ENCODE data around the gene NOL7.

The NOL7 gene

GRCh38 chr6:13615792-13616120 is 621 bp downstream of the NOL7 start:
- peaks cover 52% of the 10 kb centered on the region for H3K4me1 Mint-ChIP-seq (ENCODE audit: low read depth)
- H3K27me3 Mint-ChIP-seq: no peaks in the 10 kb centered on the region
- no peaks in the 10 kb centered on the region for H3K9me3 Mint-ChIP-seq
- H3K27ac Mint-ChIP-seq: peak overlapping the region; percentile 97
- H3K4me3 Mint-ChIP-seq: peak overlapping the region; percentile 97
- H3K36me3 Mint-ChIP-seq (ENCODE audit: low read depth): peaks cover 49% of the 10 kb centered on the region

DNA sequence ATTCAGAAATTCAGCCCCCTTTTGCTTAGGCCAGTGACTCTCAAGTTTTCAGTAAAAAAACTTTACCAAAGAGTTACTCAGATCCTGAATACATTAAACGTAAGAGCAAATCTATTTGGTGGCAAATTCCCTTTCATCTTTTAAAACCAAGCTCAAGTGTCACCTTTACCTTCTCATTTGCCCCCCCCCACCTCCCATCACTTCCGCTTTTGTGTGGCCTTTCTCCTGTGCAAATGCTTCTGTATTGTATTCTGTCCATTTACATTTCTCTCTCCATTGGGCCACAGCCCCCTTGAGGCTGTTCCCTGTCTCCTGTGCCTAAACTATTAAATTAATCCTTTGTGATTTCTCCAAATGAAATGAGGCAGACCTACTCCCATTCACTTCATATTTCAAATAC is 1.9 kb downstream of the NOL7 start:
- H3K9me3 Mint-ChIP-seq: no peaks in the 10 kb centered on the region
- H3K27ac Mint-ChIP-seq: peak overlapping the region; percentile 97
- no peaks in the 10 kb centered on the region for H3K27me3 Mint-ChIP-seq
- peak overlapping the region; percentile 97 for H3K4me3 Mint-ChIP-seq
- H3K36me3 Mint-ChIP-seq (ENCODE audit: low read depth): peaks cover 50% of the 10 kb centered on the region
- peaks cover 45% of the 10 kb centered on the region for H3K4me1 Mint-ChIP-seq (ENCODE audit: low read depth)

DNA sequence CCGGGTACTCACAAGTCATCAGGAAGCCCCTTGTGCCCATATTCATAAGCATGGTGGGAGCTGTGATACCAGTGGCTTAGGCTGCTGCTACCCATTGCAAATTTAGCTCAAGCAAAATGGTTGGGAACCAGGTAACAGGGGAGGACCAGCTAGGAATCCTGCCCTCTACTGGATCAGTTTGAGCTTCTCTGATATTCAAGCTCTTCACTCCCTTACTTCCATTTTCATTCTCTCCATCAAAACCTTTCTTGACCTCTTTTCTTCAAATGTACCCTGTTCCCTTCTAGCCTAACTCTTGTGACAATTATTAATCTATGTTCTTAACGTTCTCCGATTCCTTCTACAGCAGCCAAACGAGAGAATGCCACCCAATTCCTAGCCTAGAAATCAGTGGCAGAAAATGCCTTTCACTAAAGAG is 9.7 kb downstream of the NOL7 start:
- H3K27ac Mint-ChIP-seq: peak overlapping the region; percentile 73
- H3K27me3 Mint-ChIP-seq: no peaks in the 10 kb centered on the region
- no peak overlapping the region for H3K4me3 Mint-ChIP-seq
- H3K36me3 Mint-ChIP-seq (ENCODE audit: low read depth): peaks cover 71% of the 10 kb centered on the region
- H3K9me3 Mint-ChIP-seq: no peaks in the 10 kb centered on the region
- peaks cover 18% of the 10 kb centered on the region for H3K4me1 Mint-ChIP-seq (ENCODE audit: low read depth)

DNA sequence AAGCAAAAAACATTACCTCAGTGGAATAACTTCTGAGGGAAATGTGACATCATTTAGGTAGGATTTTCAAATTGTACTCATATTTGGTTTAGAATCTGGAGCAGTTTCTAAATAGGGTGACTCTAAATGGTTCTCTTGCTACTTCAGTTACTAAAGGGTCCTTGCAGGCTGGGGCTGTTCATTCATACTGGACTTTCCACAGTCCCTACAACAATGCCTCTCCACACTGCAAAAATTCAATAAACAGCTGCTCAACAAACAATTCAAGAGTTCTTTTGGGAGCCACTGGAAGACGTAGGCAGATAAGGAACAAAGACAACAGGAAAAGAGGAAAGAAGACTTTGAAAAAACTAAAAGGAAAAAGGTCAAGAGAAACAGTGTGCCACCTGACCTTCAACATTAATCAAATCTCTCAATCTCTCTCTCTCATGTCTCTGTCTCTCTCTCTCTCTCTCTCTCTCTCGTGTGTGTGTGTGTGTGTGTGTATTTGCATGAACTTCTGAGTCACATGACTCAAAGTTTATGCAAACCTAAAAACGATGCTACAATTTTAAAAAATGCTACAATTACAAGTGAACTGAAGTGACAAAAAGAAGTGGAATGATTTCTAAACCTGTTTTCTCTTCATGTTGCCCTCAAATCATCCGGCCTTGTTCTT is 14.5 kb downstream of the NOL7 start:
- H3K36me3 Mint-ChIP-seq (ENCODE audit: low read depth): peaks cover 70% of the 10 kb centered on the region

GRCh38 chr6:13630499-13630898 is 15.4 kb downstream of the NOL7 start:
- no peaks in the 10 kb centered on the region for H3K27me3 Mint-ChIP-seq
- no peaks in the 10 kb centered on the region for H3K9me3 Mint-ChIP-seq
- H3K36me3 Mint-ChIP-seq (ENCODE audit: low read depth): peaks cover 73% of the 10 kb centered on the region
- H3K4me3 Mint-ChIP-seq: peak overlapping the region; percentile 13
- peak overlapping the region; percentile 86 for H3K27ac Mint-ChIP-seq
- peaks cover 40% of the 10 kb centered on the region for H3K4me1 Mint-ChIP-seq (ENCODE audit: low read depth)

More for the DNA sequence above, 14.5 kb downstream of the NOL7 start:
- H3K27me3 Mint-ChIP-seq: no peaks in the 10 kb centered on the region
- H3K4me1 Mint-ChIP-seq (ENCODE audit: low read depth): peaks cover 40% of the 10 kb centered on the region
- no peaks in the 10 kb centered on the region for H3K9me3 Mint-ChIP-seq
- H3K4me3 Mint-ChIP-seq: peak overlapping the region; percentile 17
- peak overlapping the region; percentile 89 for H3K27ac Mint-ChIP-seq

DNA sequence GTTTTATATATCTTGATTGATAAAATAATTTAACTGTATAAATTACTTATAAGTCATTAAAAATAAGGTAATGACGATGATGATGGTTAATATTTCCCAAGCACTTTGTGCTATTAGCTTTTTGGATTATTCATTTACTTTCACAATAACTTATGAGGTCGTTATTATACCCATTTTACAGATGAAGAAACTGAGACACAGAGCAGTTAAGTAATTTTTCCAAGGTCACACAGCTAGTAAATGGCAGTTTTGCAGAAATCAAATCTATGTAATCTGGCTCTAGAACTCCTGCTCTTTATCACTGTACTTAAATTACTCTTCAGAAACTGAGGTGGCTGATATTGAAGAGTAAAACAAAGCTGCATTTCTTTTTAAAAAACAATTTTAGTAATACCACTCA is 18.2 kb downstream of the NOL7 start:
- no peak overlapping the region for H3K4me3 Mint-ChIP-seq
- peaks cover 74% of the 10 kb centered on the region for H3K36me3 Mint-ChIP-seq (ENCODE audit: low read depth)
- H3K4me1 Mint-ChIP-seq (ENCODE audit: low read depth): peaks cover 56% of the 10 kb centered on the region
- H3K27ac Mint-ChIP-seq: no peak overlapping the region
- no peaks in the 10 kb centered on the region for H3K9me3 Mint-ChIP-seq
- no peaks in the 10 kb centered on the region for H3K27me3 Mint-ChIP-seq

- Mint-ChIP-seq H3K27ac (peak overlapping the region; percentile 63), H3K36me3 (ENCODE audit: low read depth) (peaks cover 71% of the 10 kb centered on the region)
These were observed 21.0 kb downstream of the NOL7 start for GRCh38 chr6:13635948-13636658.

DNA sequence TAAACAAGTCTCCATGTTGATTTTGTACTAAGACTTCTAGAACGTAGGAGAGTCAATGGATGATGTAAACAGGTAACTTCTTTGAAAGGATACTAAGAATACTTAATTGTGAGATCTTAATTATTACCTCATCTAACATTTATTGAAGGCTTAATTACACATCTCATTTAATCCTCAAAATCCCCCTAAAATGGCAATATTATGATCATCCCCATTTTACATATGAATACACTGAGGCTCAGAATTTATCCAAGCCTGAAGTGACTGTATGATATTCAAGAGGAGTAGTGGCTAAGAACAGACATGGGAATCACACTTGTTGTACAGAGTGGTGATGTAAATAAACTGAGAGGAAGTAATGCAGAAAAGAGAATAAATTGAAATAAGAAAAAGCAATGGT is 22.9 kb downstream of the NOL7 start:
- Mint-ChIP-seq H3K27ac (no peak overlapping the region), H3K4me1 (ENCODE audit: low read depth) (peaks cover 39% of the 10 kb centered on the region), H3K36me3 (ENCODE audit: low read depth) (peaks cover 69% of the 10 kb centered on the region)

More at GRCh38 chr6:13635948-13636658, 21.0 kb downstream of the NOL7 start:
- Mint-ChIP-seq H3K9me3 (no peaks in the 10 kb centered on the region), H3K4me1 (ENCODE audit: low read depth) (peaks cover 43% of the 10 kb centered on the region), H3K4me3 (no peak overlapping the region), H3K27me3 (no peaks in the 10 kb centered on the region)

DNA sequence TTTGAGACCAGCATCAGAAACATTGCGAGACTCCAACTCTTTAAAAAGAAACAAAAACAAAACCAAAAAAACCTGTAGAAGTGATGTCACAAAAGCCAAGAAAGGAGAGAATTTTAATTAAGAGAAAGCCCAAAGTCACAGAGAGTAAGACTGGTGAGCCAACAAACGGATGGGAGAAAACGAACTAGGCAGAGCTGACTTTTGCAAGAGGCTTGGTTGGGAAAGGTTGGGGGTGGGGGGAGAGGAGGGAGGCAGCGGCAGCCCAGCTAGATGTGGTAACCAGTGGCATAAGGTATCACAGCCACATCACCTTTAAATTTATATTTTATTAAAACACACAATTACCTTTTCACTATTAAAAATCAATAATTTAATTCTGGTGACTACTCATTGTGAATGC is 23.5 kb downstream of the NOL7 start:
- Mint-ChIP-seq H3K27ac (peak overlapping the region; percentile 14), H3K27me3 (no peaks in the 10 kb centered on the region), H3K9me3 (no peaks in the 10 kb centered on the region), H3K36me3 (ENCODE audit: low read depth) (peaks cover 74% of the 10 kb centered on the region), H3K4me1 (ENCODE audit: low read depth) (peaks cover 39% of the 10 kb centered on the region), H3K4me3 (no peak overlapping the region)

More for the DNA sequence above, 22.9 kb downstream of the NOL7 start:
- Mint-ChIP-seq H3K9me3 (no peaks in the 10 kb centered on the region), H3K27me3 (no peaks in the 10 kb centered on the region), H3K4me3 (no peak overlapping the region)

DNA sequence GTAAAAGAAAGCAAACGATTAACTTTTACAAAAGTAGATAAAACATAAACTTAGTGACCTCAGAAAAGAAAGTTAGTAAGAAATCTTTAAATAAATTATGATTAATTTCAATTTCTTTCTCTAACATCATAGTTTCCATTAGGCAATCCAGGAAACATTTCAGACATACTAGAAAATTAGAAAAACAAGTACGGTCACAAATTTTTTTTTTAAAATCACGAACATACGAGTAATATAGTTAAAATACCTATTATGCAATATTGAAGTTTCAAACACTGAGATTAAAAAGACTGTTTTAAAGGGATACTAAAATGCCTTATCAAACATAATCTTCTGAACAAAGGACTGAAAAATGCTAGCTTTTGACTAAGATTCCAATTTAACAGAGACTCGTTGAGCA is 26.2 kb downstream of the NOL7 start:
- peaks cover 63% of the 10 kb centered on the region for H3K36me3 Mint-ChIP-seq (ENCODE audit: low read depth)
- H3K4me1 Mint-ChIP-seq (ENCODE audit: low read depth): peaks cover 29% of the 10 kb centered on the region
- no peaks in the 10 kb centered on the region for H3K27me3 Mint-ChIP-seq

DNA sequence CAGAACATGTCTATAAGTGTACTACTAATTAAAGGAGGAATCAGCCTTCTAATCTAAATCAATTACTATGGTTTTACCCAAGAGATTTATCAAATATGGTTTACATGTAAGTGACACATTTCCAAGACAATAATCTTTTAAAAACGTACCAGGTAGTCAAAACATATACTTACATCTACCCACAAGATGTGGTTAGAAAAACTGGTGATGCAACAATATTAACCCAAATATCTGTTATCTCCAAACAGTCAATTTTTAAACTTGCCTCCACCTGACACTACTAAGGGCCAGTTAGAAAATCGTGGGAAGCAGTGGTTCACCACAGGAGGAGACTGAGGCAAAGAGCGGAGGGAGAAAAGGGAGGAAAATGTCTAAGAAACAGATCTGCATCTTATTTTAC is 28.0 kb downstream of the NOL7 start:
- no peaks in the 10 kb centered on the region for H3K27me3 Mint-ChIP-seq
- no peak overlapping the region for H3K4me3 Mint-ChIP-seq
- peaks cover 17% of the 10 kb centered on the region for H3K4me1 Mint-ChIP-seq (ENCODE audit: low read depth)
- peaks cover 51% of the 10 kb centered on the region for H3K36me3 Mint-ChIP-seq (ENCODE audit: low read depth)
- no peak overlapping the region for H3K27ac Mint-ChIP-seq
- H3K9me3 Mint-ChIP-seq: no peaks in the 10 kb centered on the region

More for the DNA sequence above, 26.2 kb downstream of the NOL7 start:
- H3K27ac Mint-ChIP-seq: peak overlapping the region; percentile 59
- no peaks in the 10 kb centered on the region for H3K9me3 Mint-ChIP-seq
- H3K4me3 Mint-ChIP-seq: no peak overlapping the region

GRCh38 chr6:13648850-13649249 is 33.7 kb downstream of the NOL7 start:
- Mint-ChIP-seq H3K27ac (no peak overlapping the region), H3K27me3 (no peaks in the 10 kb centered on the region), H3K36me3 (ENCODE audit: low read depth) (peaks cover 44% of the 10 kb centered on the region), H3K4me1 (ENCODE audit: low read depth) (peaks cover 17% of the 10 kb centered on the region), H3K9me3 (no peaks in the 10 kb centered on the region), H3K4me3 (no peak overlapping the region)

DNA sequence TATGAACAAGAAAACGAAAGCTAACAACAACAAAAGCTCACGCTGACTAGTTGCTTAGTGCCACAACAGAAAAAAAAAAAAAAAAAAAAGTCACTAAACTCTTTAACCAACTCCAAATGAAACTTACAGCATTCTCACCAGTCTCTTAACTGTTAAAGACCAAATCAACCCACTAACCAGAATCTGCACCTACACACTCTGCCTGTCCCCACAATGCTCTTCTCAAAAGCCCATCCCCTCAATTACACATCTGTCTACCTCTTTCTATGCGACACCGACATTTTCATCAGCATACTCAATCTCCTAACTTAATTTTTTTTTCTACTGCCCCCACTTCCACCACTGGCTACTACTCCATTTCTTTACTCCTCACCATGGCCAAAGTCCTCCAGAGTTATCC is 34.3 kb downstream of the NOL7 start:
- Mint-ChIP-seq H3K27me3 (no peaks in the 10 kb centered on the region), H3K27ac (peak overlapping the region; percentile 2)

DNA sequence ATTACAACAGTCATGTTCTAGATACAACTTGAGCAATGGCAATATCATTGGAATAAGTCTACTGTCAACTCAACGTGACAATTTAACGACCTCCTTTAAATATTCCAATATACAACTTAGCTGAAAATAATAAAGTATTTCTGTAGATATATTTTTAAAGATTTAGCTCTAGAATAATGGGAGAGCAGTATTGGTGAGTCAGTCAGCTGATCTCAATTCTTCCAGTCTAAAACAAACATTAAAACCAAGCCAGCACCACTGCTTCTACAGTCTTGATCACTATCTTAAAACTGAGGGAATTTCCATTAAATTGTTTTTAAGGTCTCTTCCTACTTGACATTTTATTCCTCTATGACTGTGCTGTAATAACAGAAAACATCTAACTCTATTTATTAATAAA is 38.2 kb downstream of the NOL7 start:
- Mint-ChIP-seq H3K27me3 (no peaks in the 10 kb centered on the region), H3K36me3 (ENCODE audit: low read depth) (peaks cover 48% of the 10 kb centered on the region), H3K9me3 (no peaks in the 10 kb centered on the region), H3K27ac (no peak overlapping the region), H3K4me3 (no peak overlapping the region), H3K4me1 (ENCODE audit: low read depth) (peaks cover 33% of the 10 kb centered on the region)

More for the DNA sequence above, 34.3 kb downstream of the NOL7 start:
- H3K4me3 Mint-ChIP-seq: no peak overlapping the region
- peaks cover 18% of the 10 kb centered on the region for H3K4me1 Mint-ChIP-seq (ENCODE audit: low read depth)
- peaks cover 44% of the 10 kb centered on the region for H3K36me3 Mint-ChIP-seq (ENCODE audit: low read depth)
- H3K9me3 Mint-ChIP-seq: no peaks in the 10 kb centered on the region

- H3K36me3 Mint-ChIP-seq (ENCODE audit: low read depth): peaks cover 42% of the 10 kb centered on the region
- no peaks in the 10 kb centered on the region for H3K27me3 Mint-ChIP-seq
- H3K27ac Mint-ChIP-seq: no peak overlapping the region
- no peak overlapping the region for H3K4me3 Mint-ChIP-seq
- no peaks in the 10 kb centered on the region for H3K9me3 Mint-ChIP-seq
- peaks cover 31% of the 10 kb centered on the region for H3K4me1 Mint-ChIP-seq (ENCODE audit: low read depth)
These were observed 39.4 kb downstream of the NOL7 start for GRCh38 chr6:13654496-13654895.
